ENCODE results near the gene THG1L.

Gene THG1L

DNA sequence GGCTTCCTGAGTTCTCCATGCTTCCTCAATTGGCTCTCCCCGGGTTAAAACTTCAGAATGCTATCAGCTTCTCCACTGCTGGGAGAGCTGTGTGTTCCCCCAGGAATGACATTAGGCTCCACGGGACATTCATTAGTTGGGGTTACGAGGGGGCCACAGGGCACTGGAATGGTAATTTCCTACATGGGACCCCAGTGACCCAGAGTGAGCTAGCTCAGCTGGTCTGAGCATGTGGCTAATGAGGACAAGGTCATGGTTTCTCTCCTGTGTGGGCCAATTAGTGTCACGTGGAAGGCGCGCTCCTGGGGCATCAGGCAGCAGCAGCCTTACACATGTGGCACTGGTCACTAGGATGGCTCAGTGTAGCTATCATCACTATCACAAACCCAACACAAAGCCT is 33.3 kb downstream of the THG1L start:
- no peak for TF ChIP-seq TAF1 (IDR thresholded peaks at IDR 0.05; ENCODE audit: low read depth)
- no peak for TF ChIP-seq ZBTB7A (IDR thresholded peaks at IDR 0.05; ENCODE audit: low read depth)
- TF ChIP-seq, protein P1, sequence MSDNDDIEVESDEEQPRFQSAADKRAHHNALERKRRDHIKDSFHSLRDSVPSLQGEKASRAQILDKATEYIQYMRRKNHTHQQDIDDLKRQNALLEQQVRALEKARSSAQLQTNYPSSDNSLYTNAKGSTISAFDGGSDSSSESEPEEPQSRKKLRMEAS (IDR thresholded peaks at IDR 0.05) = no peak
- TF ChIP-seq, protein P2, sequence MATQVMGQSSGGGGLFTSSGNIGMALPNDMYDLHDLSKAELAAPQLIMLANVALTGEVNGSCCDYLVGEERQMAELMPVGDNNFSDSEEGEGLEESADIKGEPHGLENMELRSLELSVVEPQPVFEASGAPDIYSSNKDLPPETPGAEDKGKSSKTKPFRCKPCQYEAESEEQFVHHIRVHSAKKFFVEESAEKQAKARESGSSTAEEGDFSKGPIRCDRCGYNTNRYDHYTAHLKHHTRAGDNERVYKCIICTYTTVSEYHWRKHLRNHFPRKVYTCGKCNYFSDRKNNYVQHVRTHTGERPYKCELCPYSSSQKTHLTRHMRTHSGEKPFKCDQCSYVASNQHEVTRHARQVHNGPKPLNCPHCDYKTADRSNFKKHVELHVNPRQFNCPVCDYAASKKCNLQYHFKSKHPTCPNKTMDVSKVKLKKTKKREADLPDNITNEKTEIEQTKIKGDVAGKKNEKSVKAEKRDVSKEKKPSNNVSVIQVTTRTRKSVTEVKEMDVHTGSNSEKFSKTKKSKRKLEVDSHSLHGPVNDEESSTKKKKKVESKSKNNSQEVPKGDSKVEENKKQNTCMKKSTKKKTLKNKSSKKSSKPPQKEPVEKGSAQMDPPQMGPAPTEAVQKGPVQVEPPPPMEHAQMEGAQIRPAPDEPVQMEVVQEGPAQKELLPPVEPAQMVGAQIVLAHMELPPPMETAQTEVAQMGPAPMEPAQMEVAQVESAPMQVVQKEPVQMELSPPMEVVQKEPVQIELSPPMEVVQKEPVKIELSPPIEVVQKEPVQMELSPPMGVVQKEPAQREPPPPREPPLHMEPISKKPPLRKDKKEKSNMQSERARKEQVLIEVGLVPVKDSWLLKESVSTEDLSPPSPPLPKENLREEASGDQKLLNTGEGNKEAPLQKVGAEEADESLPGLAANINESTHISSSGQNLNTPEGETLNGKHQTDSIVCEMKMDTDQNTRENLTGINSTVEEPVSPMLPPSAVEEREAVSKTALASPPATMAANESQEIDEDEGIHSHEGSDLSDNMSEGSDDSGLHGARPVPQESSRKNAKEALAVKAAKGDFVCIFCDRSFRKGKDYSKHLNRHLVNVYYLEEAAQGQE (IDR thresholded peaks at IDR 0.05; ENCODE audit: low read depth) = no peak
- TF ChIP-seq CREB1 (IDR thresholded peaks at IDR 0.05; ENCODE audit: low read depth) = no peak
- TF ChIP-seq TCF12 (IDR thresholded peaks at IDR 0.05; ENCODE audit: low read depth) = no peak
- no peak for TF ChIP-seq CEBPB (IDR thresholded peaks at IDR 0.05)
- TF ChIP-seq, protein P3, sequence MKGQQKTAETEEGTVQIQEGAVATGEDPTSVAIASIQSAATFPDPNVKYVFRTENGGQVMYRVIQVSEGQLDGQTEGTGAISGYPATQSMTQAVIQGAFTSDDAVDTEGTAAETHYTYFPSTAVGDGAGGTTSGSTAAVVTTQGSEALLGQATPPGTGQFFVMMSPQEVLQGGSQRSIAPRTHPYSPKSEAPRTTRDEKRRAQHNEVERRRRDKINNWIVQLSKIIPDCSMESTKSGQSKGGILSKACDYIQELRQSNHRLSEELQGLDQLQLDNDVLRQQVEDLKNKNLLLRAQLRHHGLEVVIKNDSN (IDR thresholded peaks at IDR 0.05) = no peak
- no peak for TF ChIP-seq TEAD4 (IDR thresholded peaks at IDR 0.05)
- no peak for TF ChIP-seq YY1 (IDR thresholded peaks at IDR 0.05; ENCODE audit: low read depth)
- TF ChIP-seq FOXM1 (IDR thresholded peaks at IDR 0.05; ENCODE audit: borderline replicate concordance, low read depth) = no peak
- TF ChIP-seq NFIC (IDR thresholded peaks at IDR 0.05) = no peak
- no peak for TF ChIP-seq EGR1 (IDR thresholded peaks at IDR 0.05)
- TF ChIP-seq EP300 (IDR thresholded peaks at IDR 0.05; ENCODE audit: borderline replicate concordance) = no peak
- TF ChIP-seq RAD21 (IDR thresholded peaks at IDR 0.05; ENCODE audit: low read depth) = no peak

DNA sequence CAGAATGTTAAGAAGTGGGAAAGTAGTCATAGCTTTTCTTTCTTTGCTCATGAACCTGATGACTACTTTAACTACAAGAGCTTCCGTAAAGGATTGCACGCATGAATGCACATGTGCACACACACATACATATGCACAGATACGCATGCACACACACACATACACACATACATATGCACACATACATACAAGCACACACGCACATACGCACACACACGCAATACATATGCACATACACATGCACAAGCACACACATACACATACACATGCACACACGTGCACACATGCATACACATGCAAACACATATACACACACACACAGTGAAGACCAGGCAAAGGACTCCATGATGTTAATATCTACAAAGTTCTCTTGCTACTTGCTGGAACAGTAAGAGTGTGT is 35.2 kb downstream of the THG1L start:
- no peak for TF ChIP-seq TCF12 (IDR thresholded peaks at IDR 0.05; ENCODE audit: low read depth)
- no peak for TF ChIP-seq TEAD4 (IDR thresholded peaks at IDR 0.05)
- no peak for TF ChIP-seq NFIC (IDR thresholded peaks at IDR 0.05)
- no peak for TF ChIP-seq EGR1 (IDR thresholded peaks at IDR 0.05)

DNA sequence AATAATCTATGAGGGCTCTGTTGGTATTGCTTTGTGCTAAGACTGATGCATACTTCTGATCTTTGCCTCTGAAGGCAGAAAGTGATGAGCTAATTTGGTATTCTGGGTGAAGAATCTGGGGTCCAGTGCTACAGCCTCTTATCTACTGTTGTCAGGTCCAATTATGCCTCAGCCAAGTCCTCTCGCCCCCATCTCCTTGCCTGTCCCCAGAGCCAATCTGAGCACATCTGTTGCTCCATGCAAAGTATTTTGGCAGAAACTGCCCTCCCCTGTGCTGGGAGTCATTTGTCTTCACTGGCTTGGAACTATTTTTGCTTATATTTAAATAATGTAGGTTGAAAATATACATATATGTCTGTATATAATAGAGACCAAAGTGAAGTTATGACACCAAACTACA is 35.7 kb downstream of the THG1L start:
- TF ChIP-seq EP300 (IDR thresholded peaks at IDR 0.05; ENCODE audit: borderline replicate concordance) = no peak
- no peak for TF ChIP-seq TEAD4 (IDR thresholded peaks at IDR 0.05)
- no peak for TF ChIP-seq YY1 (IDR thresholded peaks at IDR 0.05; ENCODE audit: low read depth)
- TF ChIP-seq FOXM1 (IDR thresholded peaks at IDR 0.05; ENCODE audit: borderline replicate concordance, low read depth) = no peak
- TF ChIP-seq, protein P1 (IDR thresholded peaks at IDR 0.05) = no peak
- no peak for TF ChIP-seq EGR1 (IDR thresholded peaks at IDR 0.05)
- no peak for TF ChIP-seq RAD21 (IDR thresholded peaks at IDR 0.05; ENCODE audit: low read depth)
- TF ChIP-seq TAF1 (IDR thresholded peaks at IDR 0.05; ENCODE audit: low read depth) = no peak
- TF ChIP-seq CREB1 (IDR thresholded peaks at IDR 0.05; ENCODE audit: low read depth) = no peak
- TF ChIP-seq, protein P3 (IDR thresholded peaks at IDR 0.05) = no peak
- no peak for TF ChIP-seq NFIC (IDR thresholded peaks at IDR 0.05)

DNA sequence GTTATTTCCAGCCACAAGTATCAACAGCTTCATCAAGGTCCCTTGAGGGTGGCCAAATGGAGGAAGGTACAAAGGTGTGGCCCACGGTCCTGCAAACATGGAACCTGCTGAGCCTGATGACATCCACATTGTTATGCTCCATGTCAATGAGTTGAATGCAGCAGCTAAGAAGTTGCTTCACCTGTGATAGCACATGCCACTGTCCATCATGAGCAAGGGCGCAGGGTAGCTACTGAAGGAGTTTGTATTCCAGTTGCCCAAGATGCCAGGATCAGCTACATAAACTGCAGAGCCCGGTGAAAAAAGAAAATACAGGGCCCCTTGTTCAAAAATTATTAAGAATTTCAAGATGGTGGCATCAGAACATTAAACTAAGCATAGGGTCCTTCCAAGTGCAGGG is 36.5 kb downstream of the THG1L start:
- TF ChIP-seq CEBPB (IDR thresholded peaks at IDR 0.05) (no peak), YY1 (IDR thresholded peaks at IDR 0.05; ENCODE audit: low read depth) (no peak), TCF12 (IDR thresholded peaks at IDR 0.05; ENCODE audit: low read depth) (no peak), TEAD4 (IDR thresholded peaks at IDR 0.05) (no peak), FOXM1 (IDR thresholded peaks at IDR 0.05; ENCODE audit: borderline replicate concordance, low read depth) (no peak), ZBTB7A (IDR thresholded peaks at IDR 0.05; ENCODE audit: low read depth) (no peak), EGR1 (IDR thresholded peaks at IDR 0.05) (no peak), NFIC (IDR thresholded peaks at IDR 0.05) (no peak), CREB1 (IDR thresholded peaks at IDR 0.05; ENCODE audit: low read depth) (no peak), RAD21 (IDR thresholded peaks at IDR 0.05; ENCODE audit: low read depth) (no peak), TAF1 (IDR thresholded peaks at IDR 0.05; ENCODE audit: low read depth) (no peak), EP300 (IDR thresholded peaks at IDR 0.05; ENCODE audit: borderline replicate concordance) (no peak)
- TF ChIP-seq, protein P1 (IDR thresholded peaks at IDR 0.05) = no peak
- TF ChIP-seq, protein P2 (IDR thresholded peaks at IDR 0.05; ENCODE audit: low read depth) = no peak
- TF ChIP-seq, protein P3 (IDR thresholded peaks at IDR 0.05) = no peak

DNA sequence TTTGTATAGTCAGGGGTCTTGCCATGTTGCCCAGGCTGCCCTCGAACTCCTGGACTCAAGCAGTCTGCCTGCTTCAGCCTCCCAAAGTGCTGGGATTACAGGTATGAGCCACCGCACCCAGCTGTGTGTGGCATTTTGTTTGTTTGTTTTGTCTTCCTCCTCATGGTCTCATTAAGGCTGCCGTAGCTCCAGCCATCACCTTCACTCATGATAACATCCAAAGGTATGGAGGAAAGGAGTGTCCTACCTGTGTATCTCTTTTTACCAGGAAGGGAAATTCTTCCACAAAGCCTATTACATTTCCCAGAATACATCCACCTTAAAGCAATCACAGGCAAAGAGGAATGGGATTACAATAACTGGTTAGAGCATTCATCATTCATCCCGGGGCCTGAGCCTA is 39.4 kb downstream of the THG1L start:
- TF ChIP-seq RAD21 (IDR thresholded peaks at IDR 0.05; ENCODE audit: low read depth) (no peak), FOXM1 (IDR thresholded peaks at IDR 0.05; ENCODE audit: borderline replicate concordance, low read depth) (no peak)

DNA sequence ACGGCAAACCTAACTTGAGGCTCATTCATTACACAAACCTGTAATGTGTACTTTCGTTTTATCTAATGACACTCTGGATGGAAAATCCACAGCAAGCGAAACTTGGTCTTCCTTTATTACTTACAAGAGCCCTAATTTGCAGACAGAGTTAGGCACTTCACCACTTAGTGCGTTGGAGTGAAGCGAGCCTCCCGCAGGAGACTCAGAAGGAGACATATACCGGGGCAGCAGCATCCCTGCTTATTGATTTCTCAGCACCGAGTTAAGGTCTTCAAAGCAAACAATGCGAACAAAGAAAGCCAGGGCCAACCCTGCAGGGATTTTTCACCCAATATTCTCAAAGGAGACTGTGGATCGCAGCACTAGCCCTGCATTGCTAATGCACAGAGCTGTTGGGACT is 40.9 kb downstream of the THG1L start:
- TF ChIP-seq NFIC (IDR thresholded peaks at IDR 0.05) (no peak), RAD21 (IDR thresholded peaks at IDR 0.05; ENCODE audit: low read depth) (no peak), CEBPB (IDR thresholded peaks at IDR 0.05) (no peak), ZBTB7A (IDR thresholded peaks at IDR 0.05; ENCODE audit: low read depth) (no peak), TCF12 (IDR thresholded peaks at IDR 0.05; ENCODE audit: low read depth) (no peak), EP300 (IDR thresholded peaks at IDR 0.05; ENCODE audit: borderline replicate concordance) (no peak), YY1 (IDR thresholded peaks at IDR 0.05; ENCODE audit: low read depth) (no peak), FOXM1 (IDR thresholded peaks at IDR 0.05; ENCODE audit: borderline replicate concordance, low read depth) (no peak), CREB1 (IDR thresholded peaks at IDR 0.05; ENCODE audit: low read depth) (no peak), TAF1 (IDR thresholded peaks at IDR 0.05; ENCODE audit: low read depth) (no peak), EGR1 (IDR thresholded peaks at IDR 0.05) (no peak), TEAD4 (IDR thresholded peaks at IDR 0.05) (no peak)
- TF ChIP-seq, protein P1 (IDR thresholded peaks at IDR 0.05) = no peak
- TF ChIP-seq, protein P2 (IDR thresholded peaks at IDR 0.05; ENCODE audit: low read depth) = no peak
- TF ChIP-seq, protein P3 (IDR thresholded peaks at IDR 0.05) = no peak

Data from Ishikawa (cell line).